ENCODE measurements around the gene DACT2. TPM values are rescaled to one million over a fixed set of nuclear protein-coding genes. Genes with fewer than 3 reads are reported as not detected.

Gene DACT2
- total RNA-seq, 3 donors from 2014 or later = 1.2 to 3.4 (median 1.5) TPM

GRCh38 chr6:168275168-168275567, 44.4 kb downstream of the DACT2 start:
- no peak overlapping the region for H3K4me3 ChIP-seq
- TF ChIP-seq CTCF (IDR thresholded peaks at IDR 0.05) = no peak
- H3K9me3 ChIP-seq = no peaks in the 10 kb centered on the region
- ATAC-seq (no peak), DNase-seq (no peak)
- no peaks in the 10 kb centered on the region for H3K36me3 ChIP-seq (ENCODE audit: low read depth)
- H3K4me1 ChIP-seq (ENCODE audit: low read depth) = peaks cover 15% of the 10 kb centered on the region
- intact Hi-C loops (cut with DNase I, micrococcal nuclease) = no loop called here

- intact Hi-C loops (cut with DNase I, micrococcal nuclease) = no loop called here
- ATAC-seq (peak; percentile 89), DNase-seq (peak; percentile 80 to 83 (median 81))
- no peak for TF ChIP-seq CTCF (IDR thresholded peaks at IDR 0.05)
- no peaks in the 10 kb centered on the region for H3K9me3 ChIP-seq
- no peak overlapping the region for H3K4me3 ChIP-seq
- peaks cover 15% of the 10 kb centered on the region for H3K4me1 ChIP-seq (ENCODE audit: low read depth)
- no peaks in the 10 kb centered on the region for H3K36me3 ChIP-seq (ENCODE audit: low read depth)
Observed at GRCh38 chr6:168274037-168274952, 45.3 kb downstream of the DACT2 start.

GRCh38 chr6:168273441-168274036, 46.0 kb downstream of the DACT2 start:
- no peak overlapping the region for H3K4me3 ChIP-seq
- intact Hi-C loops (cut with DNase I, micrococcal nuclease) = no loop called here

GRCh38 chr6:168272415-168273325, 46.9 kb downstream of the DACT2 start:
- no peaks in the 10 kb centered on the region for H3K9me3 ChIP-seq
- DNase-seq (peak in 2 of 3 donors; percentile 42 to 47), ATAC-seq (no peak)
- intact Hi-C loops (cut with DNase I, micrococcal nuclease) = no loop called here
- no peak for TF ChIP-seq CTCF (IDR thresholded peaks at IDR 0.05)
- H3K4me1 ChIP-seq (ENCODE audit: low read depth) = peaks cover 15% of the 10 kb centered on the region
- H3K36me3 ChIP-seq (ENCODE audit: low read depth) = no peaks in the 10 kb centered on the region
- no peak overlapping the region for H3K4me3 ChIP-seq

More at GRCh38 chr6:168273441-168274036, 46.0 kb downstream of the DACT2 start:
- Histone ChIP-seq H3K4me1 (ENCODE audit: low read depth) (peaks cover 15% of the 10 kb centered on the region), H3K36me3 (ENCODE audit: low read depth) (no peaks in the 10 kb centered on the region), H3K9me3 (no peaks in the 10 kb centered on the region)
- no peak for ATAC-seq
- no peak for TF ChIP-seq CTCF (IDR thresholded peaks at IDR 0.05)
- DNase-seq = no peak

Data from mucosa of descending colon (tissue), 3 donors.